GM19238 (cell line): ENCODE measurements around the gene C7orf33.
"Not testable (repeated sequence)": the region's sequence is repeated elsewhere in the genome, so short reads cannot be mapped to it uniquely, and the experiment has no call there.

Source experiments
- DNase-seq: peaks from one replicate; pipeline ENCODE4 v3.0.0; 2011; ENCODE audit warnings: low spot score; ENCODE audit not compliant: insufficient read length

The C7orf33 gene

GRCh38 chr7:148580446-148580845, 10.1 kb upstream of the C7orf33 start:
- DNase-seq: no peak

GRCh38 chr7:148581624-148582023, 8.9 kb upstream of the C7orf33 start:
- no peak for DNase-seq

- no peak for DNase-seq
Observed at GRCh38 chr7:148584154-148584827, 6.3 kb upstream of the C7orf33 start.

- DNase-seq: no peak
Observed at GRCh38 chr7:148585399-148585798, 5.2 kb upstream of the C7orf33 start.

GRCh38 chr7:148587076-148587475, 3.5 kb upstream of the C7orf33 start:
- no peak for DNase-seq

- DNase-seq: no peak
Observed at GRCh38 chr7:148588168-148588567, 2.4 kb upstream of the C7orf33 start.

GRCh38 chr7:148588670-148589131, 1.9 kb upstream of the C7orf33 start:
- DNase-seq: no peak

- no peak for DNase-seq
Observed at GRCh38 chr7:148589640-148590039, 926 bp upstream of the C7orf33 start.

GRCh38 chr7:148596354-148596753, 5.8 kb downstream of the C7orf33 start:
- DNase-seq: not testable (repeated sequence)

GRCh38 chr7:148598351-148598750, 7.8 kb downstream of the C7orf33 start:
- no peak for DNase-seq

GRCh38 chr7:148605350-148605749, 14.8 kb downstream of the C7orf33 start:
- DNase-seq: no peak

GRCh38 chr7:148607151-148607661, 16.6 kb downstream of the C7orf33 start:
- no peak for DNase-seq

- DNase-seq: no peak
Observed at GRCh38 chr7:148609045-148609725, 18.6 kb downstream of the C7orf33 start.

GRCh38 chr7:148611692-148612091, 21.1 kb downstream of the C7orf33 start:
- no peak for DNase-seq

GRCh38 chr7:148615085-148615730, 24.6 kb downstream of the C7orf33 start:
- DNase-seq: no peak

GRCh38 chr7:148620749-148621359, 30.3 kb downstream of the C7orf33 start:
- DNase-seq: no peak

GRCh38 chr7:148621563-148621962, 31.0 kb downstream of the C7orf33 start:
- no peak for DNase-seq

GRCh38 chr7:148622887-148623585, 32.5 kb downstream of the C7orf33 start:
- no peak for DNase-seq

- no peak for DNase-seq
Observed at GRCh38 chr7:148623586-148624282, 33.2 kb downstream of the C7orf33 start.

GRCh38 chr7:148624735-148625134, 34.2 kb downstream of the C7orf33 start:
- DNase-seq: no peak

- DNase-seq: no peak
Observed at GRCh38 chr7:148625342-148625741, 34.8 kb downstream of the C7orf33 start.
